Endothelial cell of umbilical vein (primary cell): ENCODE data around the gene SHCBP1. TPM values are rescaled to one million over a fixed set of nuclear protein-coding genes. Genes with fewer than 3 reads are reported as not detected.

Experiments
- BruUV-seq: library from RNA; stranded (reverse); fragments of 400-500 nt; replicated peaks from 2 replicates; lab custom pipeline; 2021; lab: Mats Ljungman, UMichigan
- CTCF ChIA-PET: fragments of 300-600, 350-600 bp; sonication (Branson Sonifier 250); formaldehyde crosslinking; loops from one replicate; lab custom pipeline; 2021; ENCODE audit warnings: antibody characterized with exemption, inconsistent platforms; lab: Charles Lee
- POLR2A ChIA-PET: fragments of 300-600, 350-600 bp; sonication (Branson Sonifier 250); formaldehyde crosslinking; loops from one replicate; lab custom pipeline; 2021; ENCODE audit warnings: antibody characterized with exemption, inconsistent platforms; lab: Charles Lee
- DNase-seq: peaks from one replicate; pipeline ENCODE4 v3.0.0-alpha.2; 2011; ENCODE audit warnings: low read depth, low spot score
- FAIRE-seq: peaks from 2 replicates; lab custom pipeline; 2011; peaks lifted over from hg19 to GRCh38; lab: Jason Lieb, UNC
- H2AFZ ChIP-seq: 2 replicates; pipeline ENCODE4 v1.6.0; 2012; ENCODE audit warnings: low read depth, low read length, control low read depth, inconsistent platforms
- H3K27ac ChIP-seq: 2 replicates; pipeline ENCODE4 v1.5.1; 2011; ENCODE audit warnings: low read depth, mild to moderate bottlenecking, control low read depth, low read length, moderate library complexity; ENCODE audit not compliant: insufficient read depth
- H3K27me3 ChIP-seq, 2 experiments: 2 replicates each; pipeline versions ENCODE4 v1.6.0 to v1.6.1; 2011; ENCODE audit warnings: low read length in 2 of 2, mixed read lengths in 1 of 2; ENCODE audit not compliant: control insufficient read depth in 2 of 2, insufficient read depth in 2 of 2
- H3K36me3 ChIP-seq, 2 experiments: 2 replicates in 1 of 2; 3 replicates in 1 of 2; pipeline ENCODE4 v1.5.1; 2011; ENCODE audit warnings: low read length in 2 of 2, mild to moderate bottlenecking in 1 of 2, moderate library complexity in 1 of 2; ENCODE audit not compliant: control insufficient read depth in 2 of 2, insufficient read depth in 2 of 2; ENCODE audit errors: extremely low read depth in 1 of 2
- H3K4me1 ChIP-seq: 3 replicates; pipeline ENCODE4 v1.5.1; 2011; ENCODE audit warnings: mild to moderate bottlenecking, low read length; ENCODE audit not compliant: control insufficient read depth, insufficient read depth; ENCODE audit errors: extremely low read depth
- H3K4me2 ChIP-seq: 2 replicates; pipeline ENCODE4 v1.6.1; 2011; ENCODE audit warnings: low read length, control low read depth, mixed read lengths; ENCODE audit not compliant: insufficient read depth
- H3K4me3 ChIP-seq, 3 experiments: fragments of 200-600 bp in 1 of 3; sonication (generic), shearing (Covaris generic) in 1 of 3; replicated peaks in 1 of 3; 2 replicates each; pipeline ENCODE4 v1.5.1; 2011 to 2016; ENCODE audit warnings: control low read depth in 3 of 3, low read length in 3 of 3, mild to moderate bottlenecking in 2 of 3, inconsistent platforms in 1 of 3, low read depth in 1 of 3, moderate library complexity in 1 of 3; ENCODE audit not compliant: insufficient read depth in 1 of 3
- H3K79me2 ChIP-seq: 2 replicates; pipeline ENCODE4 v1.6.0; 2012; ENCODE audit warnings: low read length, inconsistent platforms; ENCODE audit not compliant: control insufficient read depth, insufficient read depth
- H3K9ac ChIP-seq: replicated peaks from 2 replicates; pipeline ENCODE3; 2011; ENCODE audit warnings: low read length, control low read depth; ENCODE audit not compliant: insufficient read depth; ENCODE audit errors: extremely low read depth
- H3K9me1 ChIP-seq: replicated peaks from 3 replicates; pipeline ENCODE4 v1.6.0; 2011; ENCODE audit warnings: mild to moderate bottlenecking, low read length; ENCODE audit not compliant: control insufficient read depth, insufficient read depth; ENCODE audit errors: extremely low read depth
- H3K9me3 ChIP-seq: replicated peaks from 2 replicates; pipeline ENCODE4 v1.5.1; 2012; ENCODE audit warnings: low read length, inconsistent platforms; ENCODE audit not compliant: control insufficient read depth, insufficient read depth
- H4K20me1 ChIP-seq: replicated peaks from 2 replicates; pipeline ENCODE3; 2011; ENCODE audit warnings: mild to moderate bottlenecking, low read length; ENCODE audit not compliant: control insufficient read depth, insufficient read depth; ENCODE audit errors: extremely low read depth
- EZH2 ChIP-seq: IDR thresholded peaks from 2 replicates; pipeline ENCODE4 v1.6.1; 2012; ENCODE audit warnings: borderline replicate concordance, low read depth, mild to moderate bottlenecking, moderate library complexity, low read length, inconsistent platforms; ENCODE audit not compliant: severe bottlenecking
- FOS ChIP-seq: IDR thresholded peaks from 2 replicates; pipeline ENCODE4 v1.6.1; 2011; ENCODE audit warnings: mild to moderate bottlenecking, low read length, moderate library complexity, borderline replicate concordance; ENCODE audit not compliant: insufficient read depth
- GATA2 ChIP-seq: IDR thresholded peaks from 2 replicates; pipeline ENCODE4 v1.7.0; 2011; ENCODE audit warnings: low read depth, mild to moderate bottlenecking, moderate library complexity, mixed read lengths, low read length; ENCODE audit not compliant: insufficient read length, insufficient read depth
- JUN ChIP-seq: IDR thresholded peaks from 2 replicates; pipeline ENCODE4 v1.6.1; 2011; ENCODE audit warnings: borderline replicate concordance, low read depth; ENCODE audit not compliant: insufficient read length, insufficient read depth
- MAX ChIP-seq: IDR thresholded peaks from 2 replicates; pipeline ENCODE4 v1.6.1; 2011; ENCODE audit not compliant: insufficient read depth, insufficient read length
- MYC ChIP-seq: IDR thresholded peaks from one replicate; pipeline ENCODE4 v1.6.1; 2011; ENCODE audit warnings: mild to moderate bottlenecking, low read depth, low read length
- POLR2A ChIP-seq: IDR thresholded peaks from 2 replicates; pipeline ENCODE4 v1.6.1; 2012; ENCODE audit warnings: low read depth, mild to moderate bottlenecking, control low read depth, low read length
- POLR2AphosphoS5 ChIP-seq: IDR thresholded peaks from 2 replicates; pipeline ENCODE4 v1.6.1; 2012; ENCODE audit warnings: low read depth, mild to moderate bottlenecking, control low read depth, low read length, moderate library complexity; ENCODE audit not compliant: insufficient read depth
- dilution Hi-C: fragments of 300-500 bp; cut with MboI; formaldehyde crosslinking; loops from one replicate; pipeline ENCODE4 v1.15.0; 2019; ENCODE audit warnings: low sequenced_read_pairs; ENCODE audit not compliant: extremely low pct_ligation_motif_present
- intact Hi-C: fragments of 100-400 bp; cut with micrococcal nuclease; formaldehyde crosslinking; loops from one replicate; pipeline ENCODE4 v1.10.0; 2022
- polyA plus RNA-seq, 4 experiments: library from polyadenylated mRNA; depleted of rRNA in 3 of 4; stranded (reverse) in 3 of 4; unstranded in 1 of 4; fragments of >200 nt; gene quantifications; 2 replicates each; pipeline versions ENCODE4 v1.2.1 to v1.2.3, GENCODE V29; 2011 to 2012; ENCODE audit warnings: missing spikeins in 1 of 4
- total RNA-seq: library from RNA; stranded (reverse); gene quantifications from 2 replicates; pipeline ENCODE4 v1.2.3, GENCODE V29; 2021

SHCBP1 gene
- total and polyA plus RNA-seq, 2 donors (not counting 3 experiments of a cell fraction or from before 2014, with no cell fraction given) = 13.9 to 44.9 TPM

GRCh38 chr16:46569231-46569735 is 51.9 kb downstream of the SHCBP1 start:
- H4K20me1 ChIP-seq = no peaks in the 10 kb centered on the region
- no peaks in the 10 kb centered on the region for H3K4me1 ChIP-seq
- no peak overlapping the region for H3K4me2 ChIP-seq
- POLR2A ChIA-PET = no interaction called here
- H3K27me3 ChIP-seq = no peaks in the 10 kb centered on the region
- no TSS peak for BruUV-seq
- dilution Hi-C loops = no loop called here
- no peak overlapping the region for H3K27ac ChIP-seq
- intact Hi-C loops = no loop called here
- H3K9me1 ChIP-seq = no peaks in the 10 kb centered on the region
- TF ChIP-seq MYC = no peak
- no peak for TF ChIP-seq POLR2AphosphoS5
- no peak for TF ChIP-seq JUN
- TF ChIP-seq FOS = no peak
- no peak for TF ChIP-seq POLR2A
- no peaks in the 10 kb centered on the region for H3K9me3 ChIP-seq
- no peak overlapping the region for H3K4me3 ChIP-seq
- no peak overlapping the region for H3K9ac ChIP-seq
- H3K79me2 ChIP-seq = no peaks in the 10 kb centered on the region
- no peak for DNase-seq
- no peak for FAIRE-seq
- no peaks in the 10 kb centered on the region for H3K36me3 ChIP-seq
- CTCF ChIA-PET = interaction anchor here (2.3 kb wide), 1 partner anchor 15 kb away, joined by 7 read pairs; no protein-coding TSS in a partner anchor
- no peak overlapping the region for H2AFZ ChIP-seq

GRCh38 chr16:46568472-46569230 is 52.5 kb downstream of the SHCBP1 start:
- H3K9me1 ChIP-seq = no peaks in the 10 kb centered on the region
- H3K27ac ChIP-seq = no peak overlapping the region
- no peak for DNase-seq
- no peak overlapping the region for H3K4me3 ChIP-seq
- H2AFZ ChIP-seq = no peak overlapping the region
- intact Hi-C loops (no loop called here), dilution Hi-C loops (no loop called here)
- H4K20me1 ChIP-seq = no peaks in the 10 kb centered on the region
- no peak for FAIRE-seq
- H3K36me3 ChIP-seq = no peaks in the 10 kb centered on the region
- CTCF ChIA-PET = interaction anchor here (0.8 to 2.3 kb wide), 2 partner anchors 9 to 14 kb away, joined by 3 to 7 read pairs; no protein-coding TSS in a partner anchor
- H3K4me2 ChIP-seq = no peak overlapping the region
- POLR2A ChIA-PET = interaction anchor here (0.6 kb wide), 1 partner anchor 372 kb away, joined by 5 read pairs; no protein-coding TSS in a partner anchor
- no peaks in the 10 kb centered on the region for H3K4me1 ChIP-seq
- H3K79me2 ChIP-seq = no peaks in the 10 kb centered on the region
- peaks cover 0 to 2% of the 10 kb centered on the region in 2 experiments for H3K27me3 ChIP-seq
- TF ChIP-seq JUN (no peak), MAX (no peak), FOS (no peak), GATA2 (no peak), MYC (no peak), POLR2AphosphoS5 (no peak), POLR2A (no peak), EZH2 (no peak)
- no TSS peak for BruUV-seq
- H3K9ac ChIP-seq = no peak overlapping the region
- H3K9me3 ChIP-seq = no peaks in the 10 kb centered on the region
